NCI-H187 (cell line): Measurements from ENCODE around the gene CDK11A.
"Not testable (repeated sequence)": the region's sequence is repeated elsewhere in the genome, so short reads cannot be mapped to it uniquely, and the experiment has no call there.

Source experiments
- DNase-seq, 2 experiments: peaks; one replicate each; lab custom pipeline; 2025; lab: John Stamatoyannopoulos, UW

CDK11A gene

GRCh38 chr1:1726088-1726487, 1.9 kb upstream of the CDK11A start:
- DNase-seq: not testable (repeated sequence)

DNA sequence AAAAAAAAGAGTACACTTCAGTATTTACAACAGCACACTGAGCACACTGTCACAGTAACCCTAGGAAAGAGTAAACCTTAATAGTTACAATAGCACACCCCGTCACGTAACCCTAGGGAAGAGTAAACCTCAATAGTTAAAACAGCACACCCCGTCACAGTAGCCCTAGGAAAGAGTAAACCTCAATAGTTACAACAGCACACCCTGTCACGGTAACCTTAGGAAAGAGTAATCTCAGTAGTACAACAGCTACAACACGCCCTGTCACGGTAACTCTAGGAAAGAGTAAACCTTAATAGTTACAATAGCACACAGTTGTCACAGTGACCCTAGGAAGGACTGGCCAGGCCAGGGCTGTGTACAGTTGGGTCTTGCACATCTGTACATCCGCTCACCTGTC, 3.0 kb downstream of the CDK11A start:
- no peak for DNase-seq

DNA sequence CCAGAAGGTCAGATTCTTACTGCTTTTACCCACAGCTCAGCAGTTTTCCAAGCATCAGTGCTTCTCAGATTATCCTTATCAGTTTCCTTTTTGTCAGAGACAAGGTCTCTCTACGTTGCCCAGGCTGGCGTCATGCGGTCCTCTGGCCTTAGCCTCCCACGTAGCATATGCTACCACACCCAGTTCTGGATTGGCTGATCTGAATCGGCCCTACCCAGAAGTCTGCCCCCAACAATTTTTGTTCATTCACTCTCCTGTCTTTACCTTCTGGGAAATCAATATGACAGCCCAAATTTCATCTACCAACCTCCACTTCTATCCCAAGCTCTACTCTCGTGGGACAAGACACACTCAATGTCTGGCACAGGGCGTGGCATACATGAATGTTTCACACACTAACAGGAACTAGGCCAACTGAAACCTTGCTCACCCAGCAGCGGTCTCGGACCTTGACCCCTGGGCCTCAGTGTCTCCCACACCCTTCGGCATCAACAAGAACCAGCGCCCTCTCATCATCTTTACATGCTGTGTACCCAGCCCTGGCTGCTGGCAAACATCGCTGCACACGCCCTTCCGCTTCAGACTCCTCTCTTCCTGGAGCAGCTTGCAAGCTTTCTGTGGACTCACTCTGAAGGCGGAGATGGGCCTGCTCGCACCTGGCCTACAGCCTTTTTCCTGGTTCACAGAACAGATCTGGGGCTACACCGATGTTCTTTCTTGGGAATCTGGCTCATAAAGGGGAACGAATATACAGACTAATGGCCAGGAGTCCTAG, 8.9 kb downstream of the CDK11A start:
- not testable (repeated sequence) for DNase-seq

- not testable (repeated sequence) for DNase-seq
Measured at GRCh38 chr1:1707897-1708296, 16.3 kb downstream of the CDK11A start.

DNA sequence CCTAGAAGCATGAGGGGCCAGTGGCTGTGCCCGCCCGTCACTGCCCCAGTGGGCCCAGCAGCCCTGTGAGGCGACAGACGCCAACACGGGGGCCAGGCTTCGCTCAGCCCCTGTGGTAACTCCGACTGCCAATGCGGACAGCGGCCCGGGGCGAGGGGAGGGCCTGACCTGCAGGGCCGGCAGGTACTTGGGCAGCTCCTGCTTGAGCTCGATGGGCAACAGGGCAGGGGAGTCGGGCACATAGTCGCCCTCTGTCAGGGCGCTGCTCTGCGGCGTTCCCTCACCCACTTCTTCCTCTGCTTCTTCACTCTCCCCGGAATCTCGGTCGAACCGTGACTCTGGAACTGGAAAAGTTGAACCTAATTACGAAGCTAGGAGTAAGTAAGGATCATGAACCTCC, 16.9 kb downstream of the CDK11A start:
- DNase-seq: not testable (repeated sequence)

DNA sequence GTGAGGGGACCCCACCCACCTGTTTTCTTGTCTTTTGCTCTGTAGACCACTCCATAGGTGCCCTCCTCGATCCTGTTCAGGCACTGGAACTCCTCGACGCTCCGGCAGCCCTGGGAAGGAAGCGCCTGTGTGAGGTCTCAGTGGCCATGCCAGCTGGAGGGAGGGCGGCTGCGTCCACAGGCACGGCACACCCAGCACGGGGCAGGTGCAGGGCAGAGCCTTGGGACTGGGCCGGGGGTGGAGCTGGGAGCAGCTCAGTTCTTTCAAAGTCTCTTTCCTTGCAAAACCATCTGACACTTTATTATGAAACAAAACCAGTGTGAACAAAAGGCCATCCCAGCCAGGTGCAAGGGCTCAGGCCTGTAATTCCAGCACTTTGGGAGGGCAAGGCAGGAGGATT, 18.5 kb downstream of the CDK11A start:
- not testable (repeated sequence) for DNase-seq

DNA sequence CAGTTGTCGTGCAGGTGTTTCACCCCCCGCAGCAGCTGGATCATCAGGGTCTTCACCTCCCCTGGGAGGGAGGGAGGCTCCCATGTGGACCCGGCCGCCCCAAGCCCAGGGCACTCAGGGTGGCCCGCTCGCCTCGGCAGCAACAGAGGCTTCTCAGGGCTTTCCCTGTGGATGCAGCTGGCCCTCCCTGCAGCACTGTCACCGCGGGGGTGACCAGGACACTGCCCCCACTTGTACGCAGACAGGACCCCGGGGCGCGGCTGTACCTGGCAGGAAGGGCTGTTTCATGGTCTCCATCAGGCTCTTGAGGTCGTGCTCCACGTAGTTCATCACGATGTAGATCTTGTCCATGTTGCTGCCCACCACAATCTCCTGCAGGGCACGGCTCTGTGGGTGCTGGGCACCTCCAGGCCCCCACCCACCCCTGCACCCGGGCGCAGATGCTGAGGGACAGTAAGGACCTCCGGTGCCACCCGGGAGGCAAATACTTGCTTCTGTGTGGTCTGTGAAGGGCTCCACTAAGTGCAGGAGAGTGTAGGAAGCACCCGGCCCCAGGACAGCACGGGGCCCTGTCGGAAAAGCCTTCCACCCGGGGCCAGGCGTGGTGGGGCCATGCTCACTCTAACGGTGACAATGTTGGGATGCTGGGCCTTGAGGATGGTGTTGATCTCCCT, 19.7 kb downstream of the CDK11A start:
- DNase-seq: not testable (repeated sequence)

- no peak for DNase-seq
Measured at GRCh38 chr1:1703796-1704195, 20.4 kb downstream of the CDK11A start.

GRCh38 chr1:1702506-1702905, 21.7 kb downstream of the CDK11A start:
- DNase-seq: not testable (repeated sequence)

DNA sequence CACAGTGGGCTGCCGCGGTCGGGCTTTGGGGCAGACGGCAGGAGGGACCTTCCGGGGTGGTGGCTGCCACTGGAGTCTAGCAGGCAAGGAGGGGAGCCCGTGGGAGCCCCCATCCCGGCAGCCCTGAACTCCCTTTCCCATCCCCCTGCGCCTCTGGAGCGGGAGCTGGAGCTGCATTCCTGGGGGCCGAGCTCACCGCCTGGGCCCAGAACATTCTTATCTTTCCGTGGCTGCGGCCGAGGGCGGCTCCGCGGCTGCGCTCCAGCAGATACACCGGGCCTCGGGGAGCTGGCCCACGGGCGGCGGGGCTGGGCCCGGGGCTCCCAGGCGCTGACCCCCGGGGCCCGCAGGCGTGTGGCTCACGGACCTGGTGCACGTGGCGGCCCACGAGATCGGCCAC, 23.6 kb downstream of the CDK11A start:
- DNase-seq: not testable (repeated sequence)

DNA sequence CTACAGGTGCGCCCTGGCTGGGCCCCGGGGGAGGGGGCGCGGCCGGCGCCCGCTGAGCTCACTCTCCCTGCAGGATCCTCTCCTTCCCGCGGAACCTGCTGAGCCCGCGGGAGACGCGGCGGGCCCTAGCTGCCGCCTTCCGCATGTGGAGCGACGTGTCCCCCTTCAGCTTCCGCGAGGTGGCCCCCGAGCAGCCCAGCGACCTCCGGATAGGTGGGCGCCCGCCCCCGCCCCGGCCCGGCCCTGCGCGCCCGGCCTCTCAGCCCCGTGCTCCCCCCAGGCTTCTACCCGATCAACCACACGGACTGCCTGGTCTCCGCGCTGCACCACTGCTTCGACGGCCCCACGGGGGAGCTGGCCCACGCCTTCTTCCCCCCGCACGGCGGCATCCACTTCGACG, 24.1 kb downstream of the CDK11A start:
- DNase-seq: not testable (repeated sequence)

DNA sequence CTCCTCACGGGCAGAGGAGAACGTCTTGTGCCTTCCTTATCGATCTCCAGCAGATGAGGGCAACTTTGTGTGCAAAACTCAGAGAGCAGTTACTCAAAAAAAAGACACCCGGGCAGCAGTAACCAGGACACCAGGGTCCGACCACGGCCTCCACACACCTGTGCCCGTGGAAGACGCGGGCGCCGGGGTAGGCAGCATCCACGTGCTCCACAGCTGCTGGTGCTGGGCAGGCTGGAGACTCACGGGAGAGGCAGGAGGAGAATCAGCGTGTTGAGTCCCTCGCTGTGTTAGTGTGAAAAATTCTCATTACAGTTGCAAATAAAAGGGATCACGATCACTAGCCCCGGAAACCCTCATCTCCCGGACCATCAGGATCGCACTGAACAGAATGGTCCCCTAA, 25.1 kb downstream of the CDK11A start:
- not testable (repeated sequence) for DNase-seq

- DNase-seq: not testable (repeated sequence)
Measured at GRCh38 chr1:1697358-1698183, 26.6 kb downstream of the CDK11A start.

- not testable (repeated sequence) for DNase-seq
Measured at GRCh38 chr1:1696431-1697357, 27.5 kb downstream of the CDK11A start.

GRCh38 chr1:1692714-1693647, 31.2 kb downstream of the CDK11A start, which contains the start of gene SLC35E2B:
Gene SLC35E2B (minus strand): TSS chr1:1692795. CDS start chr1:1676699, 16,096 bp downstream.
- peak; percentile 86 to 94 for DNase-seq

DNA sequence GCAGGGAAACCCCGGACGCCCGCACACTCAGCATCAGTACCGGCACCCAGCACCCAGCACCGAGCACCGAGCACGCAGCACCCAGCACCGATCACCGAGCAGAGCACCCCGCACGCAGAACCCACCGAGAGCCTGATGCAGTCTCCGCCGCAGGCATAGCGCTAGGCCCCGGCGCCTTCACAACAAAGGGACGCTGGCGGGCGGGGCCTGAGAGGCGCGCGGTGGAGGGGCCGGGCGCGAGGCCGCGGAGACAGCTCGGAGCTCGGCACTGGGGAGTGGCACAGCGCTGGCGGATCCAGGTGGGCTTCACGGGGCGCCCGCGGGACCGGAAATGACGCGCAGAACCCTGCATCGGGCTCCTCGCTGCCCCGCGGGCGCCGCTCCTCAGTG, 31.8 kb downstream of the CDK11A start:
- DNase-seq: peak; percentile 73 to 88

DNA sequence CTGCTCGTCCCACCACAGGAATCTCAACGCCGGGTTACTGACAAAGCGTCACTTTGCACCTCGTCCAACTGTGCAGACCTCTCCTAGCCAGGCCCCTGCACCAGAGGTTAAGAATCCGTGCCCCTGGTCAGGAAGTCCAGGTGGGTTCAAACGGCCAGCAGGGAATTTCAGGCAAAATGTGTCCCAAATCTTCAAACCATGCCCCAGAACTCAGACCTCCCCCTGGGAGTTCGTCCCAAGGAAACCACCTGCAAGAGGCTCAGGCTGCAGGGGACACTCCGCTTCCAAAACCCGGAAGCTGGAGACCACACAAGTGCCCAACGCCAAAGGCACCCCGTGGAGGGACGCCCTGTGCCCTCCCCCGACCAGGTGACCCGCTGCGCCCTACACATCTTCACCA, 32.7 kb downstream of the CDK11A start:
- DNase-seq: not testable (repeated sequence)

DNA sequence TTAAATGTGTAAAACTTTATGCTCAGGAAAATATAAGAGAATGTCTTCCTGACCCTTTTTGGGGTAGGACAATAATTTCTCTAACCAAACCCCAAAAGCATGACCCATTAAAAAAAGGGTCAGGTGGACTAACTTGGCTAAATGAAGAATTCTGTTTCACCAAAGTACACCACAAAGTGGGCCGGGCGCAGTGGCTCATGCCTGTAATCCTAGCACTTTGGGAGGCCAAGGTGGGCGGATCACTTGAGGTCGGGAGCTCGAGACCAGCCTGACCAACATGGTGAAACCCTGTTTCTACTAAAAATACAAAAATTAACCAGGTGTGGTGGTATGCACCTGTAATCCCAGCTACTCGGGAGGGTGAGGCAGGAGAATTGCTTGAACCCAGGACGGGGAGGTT, 34.6 kb downstream of the CDK11A start:
- DNase-seq: not testable (repeated sequence)

DNA sequence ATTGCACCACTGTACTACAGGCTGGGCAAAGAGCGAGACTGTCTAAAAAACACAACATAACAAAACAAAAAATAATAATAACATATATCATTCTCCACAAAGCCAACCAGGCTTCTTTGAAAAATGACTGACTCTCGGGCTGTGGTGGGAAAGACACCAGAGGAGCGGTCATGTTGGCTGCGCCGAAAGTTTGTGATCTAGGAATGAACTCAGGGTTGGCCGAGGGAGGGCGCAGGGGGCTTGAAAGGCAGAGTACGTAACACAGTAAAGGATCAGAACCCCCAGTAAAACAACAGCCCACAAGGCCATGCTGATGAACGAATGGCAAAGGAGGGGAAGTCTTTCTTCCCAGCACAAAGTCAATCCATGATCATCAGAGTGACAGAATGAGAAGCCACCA, 36.3 kb downstream of the CDK11A start:
- no peak for DNase-seq

DNA sequence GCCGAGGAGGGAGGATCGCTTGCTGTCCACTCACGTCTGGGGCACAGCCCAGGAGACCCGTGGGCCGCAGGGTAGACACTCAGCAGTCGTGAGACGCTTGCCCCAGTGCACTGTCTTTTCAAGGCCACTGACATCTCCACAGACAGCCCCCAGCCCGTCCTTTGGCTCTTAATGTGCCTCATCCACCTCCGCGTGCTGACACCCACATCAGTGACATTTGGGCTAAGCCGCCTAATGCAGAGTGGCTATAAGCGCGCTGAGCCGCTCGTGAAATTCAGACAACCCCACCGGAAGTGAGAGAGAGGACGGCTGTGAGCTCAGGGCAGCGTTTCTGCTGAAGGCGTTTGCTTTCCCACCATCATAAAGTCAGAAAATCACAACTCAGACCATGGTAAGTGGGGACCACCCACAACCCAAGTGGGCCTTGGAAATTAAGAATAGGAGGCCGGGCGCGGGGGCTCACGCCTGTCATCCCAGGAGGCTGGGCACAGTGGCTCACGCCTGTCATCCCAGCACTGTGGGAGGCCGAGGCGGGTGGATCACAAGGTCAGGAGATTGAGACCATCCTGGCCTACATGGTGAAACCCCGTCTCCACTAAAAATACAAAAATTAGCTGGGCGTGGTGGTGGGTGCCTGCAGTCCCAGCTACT, 40.0 kb downstream of the CDK11A start:
- no peak for DNase-seq
